Tibial nerve (tissue), 4 donors: Measurements from ENCODE around the gene CREBL2. TPM values are rescaled to one million over a fixed set of nuclear protein-coding genes. Genes with fewer than 3 reads are reported as not detected.

Source experiments
- DNase-seq, 2 donors: peaks; one replicate each; pipeline ENCODE4 v3.0.0-alpha.2; 2019; ENCODE audit warnings: low spot score in 2 of 2
- H3K27ac ChIP-seq, 4 donors: fragments of 200-600 bp; sonication (generic) in 3 of 4; one replicate each; pipeline ENCODE4 v1.5.1; 2017 to 2019; ENCODE audit warnings: mild to moderate bottlenecking in 1 of 4
- H3K27me3 ChIP-seq, 2 donors: fragments of 200-600 bp; sonication (generic) in 1 of 2; one replicate each; pipeline versions ENCODE4 v1.5.1 to v1.6.0; 2017 to 2019
- H3K36me3 ChIP-seq, 3 donors: fragments of 200-600 bp; sonication (generic); one replicate each; pipeline ENCODE4 v1.5.1; 2018 to 2019
- H3K4me1 ChIP-seq, 4 donors: fragments of 200-600 bp; sonication (generic) in 3 of 4; one replicate each; pipeline ENCODE4 v1.5.1; 2017 to 2019
- H3K4me3 ChIP-seq, 4 donors: fragments of 200-600 bp; sonication (generic) in 3 of 4; one replicate each; pipeline ENCODE4 v1.5.1; 2017 to 2019; ENCODE audit warnings: mild to moderate bottlenecking in 1 of 4, moderate library complexity in 1 of 4
- H3K9me3 ChIP-seq, 4 donors: fragments of 200-600 bp; sonication (generic) in 3 of 4; one replicate each; pipeline ENCODE4 v1.5.1; 2017 to 2019
- EP300 ChIP-seq, 2 donors: sonication (generic); formaldehyde crosslinking; IDR thresholded peaks; one replicate each; pipeline ENCODE4 v1.6.1; 2017; ENCODE audit warnings: antibody characterized with exemption in 2 of 2, mild to moderate bottlenecking in 1 of 2
- POLR2A ChIP-seq, 2 donors: fragments of 450-650 bp; IDR thresholded peaks; one replicate each; pipeline ENCODE4 v1.6.1; 2017; ENCODE audit warnings: antibody characterized with exemption in 2 of 2, mild to moderate bottlenecking in 2 of 2, moderate library complexity in 2 of 2
- WGBS, 2 donors: methylation state at CpG; one replicate each; pipeline ENCODE4 v1.1.5; 2018; 5-methylcytosine and 5-hydroxymethylcytosine counted together
- total RNA-seq, 4 donors: library from RNA; depleted of rRNA; stranded (reverse); fragments of >200 nt; gene quantifications; one replicate each; pipeline ENCODE4 v1.1.0, GENCODE V29; 2016
- TF ChIP-seq, protein P1 (sequence below), 5 experiments: fragments of 200-600 bp in 3 of 5; fragments of 450-650 bp in 2 of 5; sonication (generic) in 3 of 5; IDR thresholded peaks; one replicate each; pipeline ENCODE4 v1.5.1; 2016 to 2019; ENCODE audit warnings: antibody characterized with exemption in 5 of 5, mild to moderate bottlenecking in 3 of 5, moderate library complexity in 2 of 5

The CREBL2 gene
- total RNA-seq, 4 donors from 2014 or later = 39.9 to 74.7 (median 52.9) TPM

DNA sequence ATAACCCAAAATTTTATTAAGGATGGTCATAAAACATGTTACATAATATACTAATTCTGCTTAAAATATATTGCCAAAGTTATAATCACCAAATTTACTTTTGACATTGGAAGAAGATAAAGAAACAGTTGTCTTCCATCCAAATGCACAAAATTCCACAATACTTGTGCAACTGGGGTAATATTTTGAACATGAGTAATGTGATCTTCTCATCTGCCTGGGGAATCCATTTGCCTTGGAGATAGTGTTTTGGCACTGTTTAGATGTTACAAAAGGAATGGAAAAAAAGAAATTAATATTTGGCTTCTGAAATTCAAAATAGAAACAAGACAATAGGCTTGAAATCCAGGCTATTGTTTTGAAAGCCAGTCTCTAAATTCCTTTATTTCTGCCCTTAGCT, 75.2 kb downstream of the CREBL2 start:
- no peaks in the 10 kb centered on the region for H3K27me3 ChIP-seq
- H3K4me1 ChIP-seq = peaks cover 0 to 14% (median 4%) of the 10 kb centered on the region in 4 donors
- TF ChIP-seq POLR2A (IDR thresholded peaks at IDR 0.05) = no peak
- TF ChIP-seq EP300 (IDR thresholded peaks at IDR 0.05) = peak in 1 of 2 donors; percentile 28
- H3K36me3 ChIP-seq = no peaks in the 10 kb centered on the region
- H3K9me3 ChIP-seq = no peaks in the 10 kb centered on the region
- H3K27ac ChIP-seq = no peak overlapping the region
- no peak for DNase-seq
- H3K4me3 ChIP-seq = no peak overlapping the region

GRCh38 chr12:12689647-12690300, 78.1 kb downstream of the CREBL2 start:
- no peaks in the 10 kb centered on the region for H3K36me3 ChIP-seq
- no peak for DNase-seq
- TF ChIP-seq POLR2A (IDR thresholded peaks at IDR 0.05) (no peak), EP300 (IDR thresholded peaks at IDR 0.05) (no peak)
- TF ChIP-seq, protein P1, sequence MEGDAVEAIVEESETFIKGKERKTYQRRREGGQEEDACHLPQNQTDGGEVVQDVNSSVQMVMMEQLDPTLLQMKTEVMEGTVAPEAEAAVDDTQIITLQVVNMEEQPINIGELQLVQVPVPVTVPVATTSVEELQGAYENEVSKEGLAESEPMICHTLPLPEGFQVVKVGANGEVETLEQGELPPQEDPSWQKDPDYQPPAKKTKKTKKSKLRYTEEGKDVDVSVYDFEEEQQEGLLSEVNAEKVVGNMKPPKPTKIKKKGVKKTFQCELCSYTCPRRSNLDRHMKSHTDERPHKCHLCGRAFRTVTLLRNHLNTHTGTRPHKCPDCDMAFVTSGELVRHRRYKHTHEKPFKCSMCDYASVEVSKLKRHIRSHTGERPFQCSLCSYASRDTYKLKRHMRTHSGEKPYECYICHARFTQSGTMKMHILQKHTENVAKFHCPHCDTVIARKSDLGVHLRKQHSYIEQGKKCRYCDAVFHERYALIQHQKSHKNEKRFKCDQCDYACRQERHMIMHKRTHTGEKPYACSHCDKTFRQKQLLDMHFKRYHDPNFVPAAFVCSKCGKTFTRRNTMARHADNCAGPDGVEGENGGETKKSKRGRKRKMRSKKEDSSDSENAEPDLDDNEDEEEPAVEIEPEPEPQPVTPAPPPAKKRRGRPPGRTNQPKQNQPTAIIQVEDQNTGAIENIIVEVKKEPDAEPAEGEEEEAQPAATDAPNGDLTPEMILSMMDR (IDR thresholded peaks at IDR 0.05) = no peak
- no peaks in the 10 kb centered on the region for H3K9me3 ChIP-seq
- peaks cover 0 to under 1% (median 0%) of the 10 kb centered on the region in 4 donors for H3K4me1 ChIP-seq
- no peak overlapping the region for H3K4me3 ChIP-seq
- no peaks in the 10 kb centered on the region for H3K27me3 ChIP-seq
- no peak overlapping the region for H3K27ac ChIP-seq
- 78 to 83% methylated on average over 5 of the region's 5 CpGs for WGBS, 2 donors

GRCh38 chr12:12691549-12691948, 79.9 kb downstream of the CREBL2 start:
- Histone ChIP-seq H3K27ac (no peak overlapping the region), H3K4me3 (no peak overlapping the region), H3K9me3 (no peaks in the 10 kb centered on the region), H3K4me1 (peaks cover 0 to 6% (median 2%) of the 10 kb centered on the region in 4 donors), H3K36me3 (no peaks in the 10 kb centered on the region), H3K27me3 (no peaks in the 10 kb centered on the region)
- TF ChIP-seq EP300 (IDR thresholded peaks at IDR 0.05) (no peak), POLR2A (IDR thresholded peaks at IDR 0.05) (no peak)
- TF ChIP-seq, protein P1 (IDR thresholded peaks at IDR 0.05) = no peak
- no peak for DNase-seq
- 93 to 97% methylated on average over 2 of the region's 2 CpGs for WGBS, 2 donors

DNA sequence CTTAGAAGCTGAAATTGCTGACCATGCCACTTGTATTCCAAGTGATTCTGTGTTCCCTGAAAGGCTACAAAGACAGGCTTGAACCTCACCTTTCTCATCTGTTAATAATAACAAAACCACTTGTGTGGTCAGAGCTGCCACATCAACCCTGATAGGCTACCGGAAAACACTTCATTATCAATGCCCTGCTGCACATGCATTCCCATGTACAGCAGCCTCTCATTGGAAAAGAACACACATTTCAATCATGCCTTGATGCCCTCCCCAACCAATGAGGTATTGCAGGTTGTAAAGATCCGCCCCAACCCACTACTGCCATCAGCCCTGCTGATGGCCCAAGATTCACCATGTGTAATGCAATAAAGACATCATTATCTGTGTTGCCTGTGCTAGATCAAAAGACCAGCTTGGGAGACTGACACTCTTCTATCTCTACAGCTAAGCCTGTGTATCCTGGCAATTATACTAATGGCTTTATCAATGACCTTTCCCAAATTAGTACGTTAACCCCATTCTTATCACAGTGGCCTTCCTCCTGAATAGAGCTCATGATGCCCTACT, 81.5 kb downstream of the CREBL2 start:
- H3K4me1 ChIP-seq = peaks cover 0 to 17% (median 5%) of the 10 kb centered on the region in 4 donors
- no peaks in the 10 kb centered on the region for H3K27me3 ChIP-seq
- no peak for DNase-seq
- no peak overlapping the region for H3K4me3 ChIP-seq
- no peak for TF ChIP-seq POLR2A (IDR thresholded peaks at IDR 0.05)
- no peak for TF ChIP-seq EP300 (IDR thresholded peaks at IDR 0.05)
- TF ChIP-seq, protein P1 (IDR thresholded peaks at IDR 0.05) = no peak
- H3K9me3 ChIP-seq = no peaks in the 10 kb centered on the region
- no peak overlapping the region for H3K27ac ChIP-seq
- WGBS, 2 donors = 66 to 69% methylated on average over 3 of the region's 3 CpGs
- H3K36me3 ChIP-seq = no peaks in the 10 kb centered on the region

Other genes starting within 250 kb of the CREBL2 start
- 10 to 100 TPM; 16.2 to 23.2 (median 19.1) TPM for gene DUSP16, start 49.0 kb upstream of the CREBL2 start, total RNA-seq
- 1 to 10 TPM in 1 of 4 donors, not detected in 3; 1.3 TPM for gene GPR19, start 84.3 kb downstream of the CREBL2 start, total RNA-seq
- gene CDKN1B, start 105.5 kb downstream of the CREBL2 start, total RNA-seq = 100 to 1,000 TPM in 3 of 4 donors, 10 to 100 TPM in 1; 77.4 to 142 (median 114) TPM
- 100 to 1,000 TPM in 1 of 4 donors, 10 to 100 TPM in 3; 43.7 to 138 (median 83.9) TPM for gene APOLD1, start 173.8 kb downstream of the CREBL2 start, total RNA-seq
- gene DDX47, start 201.5 kb downstream of the CREBL2 start, total RNA-seq = 10 to 100 TPM; 39.4 to 50.0 (median 47.8) TPM